GM18526 (cell line): Measurements from ENCODE around the gene MIGA1.
A peak's percentile ranks its signal among the peaks of the same experiment; 100 is the strongest.

ENCODE experiments used
- POLR2A ChIP-seq: IDR thresholded peaks from 3 replicates; pipeline ENCODE4 v1.6.1; 2011; ENCODE audit not compliant: insufficient read length; ENCODE audit errors: extremely low read depth

Gene MIGA1, protein sequence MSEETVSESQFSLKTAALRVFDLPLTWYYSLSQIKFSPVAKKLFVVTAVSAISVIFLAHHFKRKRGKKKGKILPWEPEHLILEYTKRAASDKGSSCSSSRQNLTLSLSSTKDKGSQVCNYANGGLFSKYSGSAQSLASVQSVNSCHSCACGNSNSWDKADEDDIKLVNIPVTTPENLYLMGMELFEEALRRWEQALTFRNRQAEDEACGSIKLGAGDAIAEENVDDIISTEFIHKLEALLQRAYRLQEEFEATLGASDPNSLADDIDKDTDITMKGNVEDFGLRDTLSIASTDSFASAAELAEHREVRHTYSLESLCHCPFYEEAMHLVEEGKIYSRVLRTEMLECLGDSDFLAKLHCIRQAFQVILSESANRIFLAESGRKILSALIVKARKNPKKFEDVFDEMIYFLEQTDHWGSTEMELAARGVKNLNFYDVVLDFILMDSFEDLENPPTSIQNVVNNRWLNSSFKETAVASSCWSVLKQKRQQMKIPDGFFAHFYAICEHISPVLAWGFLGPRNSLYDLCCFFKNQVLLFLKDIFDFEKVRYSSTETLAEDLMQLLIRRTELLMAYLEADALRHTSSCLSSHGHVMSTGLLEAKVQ

DNA sequence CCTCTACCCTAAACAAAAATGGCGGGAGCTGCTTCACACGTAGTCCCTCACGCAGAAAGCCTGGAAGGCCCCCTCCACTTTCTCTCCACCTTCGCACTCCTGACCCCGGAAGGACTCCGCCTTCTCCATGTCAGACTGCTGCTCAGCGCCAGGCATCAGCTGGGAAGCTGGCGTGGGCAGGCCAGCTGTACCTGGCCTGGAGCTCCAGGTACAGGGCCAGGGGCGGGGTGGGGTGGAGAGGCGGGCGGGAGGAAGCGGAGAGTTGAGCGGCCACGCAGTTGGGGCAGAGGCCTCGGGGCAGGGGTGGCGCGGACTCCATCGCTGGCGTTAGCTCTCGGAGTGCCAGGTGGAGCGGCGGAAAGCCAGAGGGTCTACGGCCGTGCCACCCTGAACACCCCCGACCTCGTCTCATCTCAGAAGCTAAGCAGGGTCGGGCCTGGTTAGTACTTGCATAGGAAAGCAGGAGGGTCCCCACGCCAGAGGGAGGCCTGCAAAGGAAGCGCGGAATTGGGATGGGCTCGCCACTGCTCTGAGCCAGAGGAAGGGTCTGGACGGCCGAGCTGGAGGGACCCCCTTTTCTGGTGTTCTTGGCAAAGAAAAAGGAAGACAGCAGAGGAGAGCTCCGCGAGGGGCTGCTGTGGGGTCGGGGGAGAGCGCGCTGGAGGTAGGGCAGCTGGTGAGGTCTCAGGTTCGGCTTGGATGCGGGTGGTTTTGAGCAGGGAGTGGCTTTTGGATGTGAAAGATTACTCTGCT, at the start of gene MIGA1:
TSS of gene MIGA1 (plus strand) at position 121 of the 753 bp plus-strand sequence. CDS start 3,604 bp downstream, outside the sequence.
- peak; percentile 59 for TF ChIP-seq POLR2A

DNA sequence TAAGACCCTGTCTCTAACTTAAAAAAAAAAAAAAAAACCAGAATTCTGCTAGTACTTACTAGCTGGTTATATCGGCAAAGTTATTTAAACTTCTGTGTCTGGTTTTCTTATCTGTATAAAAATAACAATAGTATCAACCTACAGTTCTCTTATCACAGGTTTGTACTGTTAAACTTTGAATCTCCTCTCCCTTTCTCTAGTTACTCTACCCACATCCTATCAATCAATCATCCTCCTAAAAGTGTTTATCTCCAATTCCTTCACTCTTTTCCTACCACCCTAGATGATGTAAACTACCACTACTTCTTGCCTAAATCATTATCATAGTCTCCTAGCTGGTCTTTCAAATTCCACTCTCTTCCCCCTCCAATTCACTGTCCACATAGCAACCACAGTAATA, 47.4 kb upstream of the MIGA1 start:
- TF ChIP-seq POLR2A = no peak

DNA sequence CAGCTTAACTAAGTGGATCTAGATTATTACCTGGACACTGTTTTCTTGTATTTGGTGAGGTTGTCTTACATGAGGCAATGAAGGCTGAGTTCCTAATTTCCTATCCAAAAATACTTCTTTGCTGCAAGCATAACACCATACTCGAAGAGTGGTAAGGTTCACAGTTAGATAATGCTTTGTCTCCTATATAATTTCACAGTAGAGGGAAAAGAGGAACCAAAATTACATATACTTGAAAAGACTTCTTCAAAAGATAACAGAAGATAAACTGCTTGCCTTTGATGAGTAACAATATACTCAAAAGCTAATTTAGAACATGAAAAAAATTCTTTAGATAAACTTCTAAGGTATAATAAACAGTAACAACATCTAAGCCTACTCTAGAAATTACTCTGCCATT, 40.2 kb upstream of the MIGA1 start:
- TF ChIP-seq POLR2A = no peak

DNA sequence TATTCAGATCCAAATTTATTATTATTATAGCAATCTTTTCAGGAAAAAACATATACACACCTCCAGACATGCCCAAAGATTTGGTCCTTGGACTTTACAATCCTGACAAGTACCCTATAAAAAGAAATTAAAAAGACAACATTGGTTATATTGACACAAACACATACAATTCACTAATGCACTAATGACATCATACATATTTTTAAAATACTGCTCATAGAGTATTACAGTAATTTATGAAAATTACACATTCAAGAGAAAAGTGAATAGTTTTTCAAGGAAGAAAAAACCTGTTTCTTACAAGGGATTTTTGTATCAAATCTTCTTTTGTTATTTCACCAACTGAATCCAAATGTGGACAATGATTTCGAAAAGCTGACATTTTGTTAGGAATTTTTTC, 38.1 kb upstream of the MIGA1 start:
- TF ChIP-seq POLR2A = no peak

DNA sequence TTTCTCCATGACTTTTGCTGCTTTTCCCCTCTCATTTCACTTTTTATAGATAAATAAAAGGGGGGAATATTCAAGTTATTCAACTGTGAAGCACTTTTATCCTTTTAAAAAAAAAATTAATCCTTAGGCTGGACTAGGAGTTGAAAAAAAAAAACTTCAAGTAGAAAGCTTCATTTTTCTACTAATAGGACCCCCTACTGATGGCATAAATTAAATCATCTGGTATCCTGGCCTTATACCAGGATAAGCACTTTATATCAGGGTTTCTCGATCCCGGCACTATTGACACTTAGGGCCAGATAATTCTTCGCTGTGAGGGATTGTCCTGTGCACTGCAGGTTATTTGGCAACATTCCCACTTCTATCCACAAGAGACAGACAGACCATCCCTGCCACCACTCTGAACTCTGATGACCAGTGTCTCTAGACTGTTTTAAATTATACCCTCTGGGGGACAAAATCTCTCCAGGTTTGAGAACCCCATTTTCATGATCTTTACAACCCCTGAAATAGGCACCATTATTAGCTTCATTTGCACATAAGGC, 37.4 kb upstream of the MIGA1 start:
- TF ChIP-seq POLR2A = no peak

DNA sequence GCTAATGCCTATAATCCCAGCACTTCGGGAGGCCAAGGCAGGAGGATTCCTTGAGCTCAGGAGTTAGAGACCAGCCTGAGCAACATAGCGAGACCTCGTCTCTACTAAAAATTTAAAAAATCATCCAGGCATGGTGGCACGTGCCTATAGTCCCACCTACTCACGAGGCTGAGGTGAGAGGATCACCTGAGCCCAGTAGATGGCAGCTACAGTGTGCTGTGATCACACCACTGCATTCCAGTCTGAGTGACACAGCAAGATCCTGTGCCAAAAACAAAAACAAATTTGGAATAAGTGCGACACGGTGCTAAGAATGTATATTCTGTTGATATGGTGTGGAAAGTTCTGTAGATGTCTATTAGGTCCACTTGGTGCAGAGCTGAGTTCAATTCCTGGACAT, 34.9 kb upstream of the MIGA1 start:
- no peak for TF ChIP-seq POLR2A

DNA sequence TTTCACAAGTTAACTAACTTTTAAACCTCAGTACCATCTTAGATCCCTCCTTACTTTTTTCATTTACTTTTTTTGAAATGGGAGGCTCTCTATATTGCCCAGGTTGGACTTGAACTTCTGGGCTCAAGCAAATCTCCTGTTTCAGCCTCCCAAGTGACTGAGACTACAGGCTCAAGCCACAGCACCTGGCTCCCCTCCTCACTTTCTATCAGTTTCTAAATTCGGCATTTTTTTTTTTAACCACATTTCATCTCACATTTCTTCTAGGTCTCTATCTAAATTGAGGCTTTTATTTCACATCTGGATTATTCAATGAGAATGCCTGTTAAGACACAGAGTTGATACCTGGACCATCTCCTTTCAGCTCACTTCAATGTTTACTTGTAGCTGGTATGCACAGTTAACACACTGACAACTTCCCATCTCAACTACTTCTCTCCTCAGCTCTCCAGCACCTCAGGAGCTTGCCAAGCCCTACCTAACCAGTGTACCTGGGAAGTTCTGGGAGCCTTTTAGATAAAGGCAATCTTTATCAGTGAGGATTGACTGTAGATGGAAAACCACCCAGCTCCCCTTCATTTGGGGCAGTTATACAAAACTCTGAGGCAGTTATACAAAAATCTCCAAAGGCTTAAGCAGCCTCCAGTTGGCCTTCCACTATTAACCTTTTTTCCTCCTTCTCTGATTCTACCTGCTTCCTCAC, 23.2 kb upstream of the MIGA1 start:
- no peak for TF ChIP-seq POLR2A

DNA sequence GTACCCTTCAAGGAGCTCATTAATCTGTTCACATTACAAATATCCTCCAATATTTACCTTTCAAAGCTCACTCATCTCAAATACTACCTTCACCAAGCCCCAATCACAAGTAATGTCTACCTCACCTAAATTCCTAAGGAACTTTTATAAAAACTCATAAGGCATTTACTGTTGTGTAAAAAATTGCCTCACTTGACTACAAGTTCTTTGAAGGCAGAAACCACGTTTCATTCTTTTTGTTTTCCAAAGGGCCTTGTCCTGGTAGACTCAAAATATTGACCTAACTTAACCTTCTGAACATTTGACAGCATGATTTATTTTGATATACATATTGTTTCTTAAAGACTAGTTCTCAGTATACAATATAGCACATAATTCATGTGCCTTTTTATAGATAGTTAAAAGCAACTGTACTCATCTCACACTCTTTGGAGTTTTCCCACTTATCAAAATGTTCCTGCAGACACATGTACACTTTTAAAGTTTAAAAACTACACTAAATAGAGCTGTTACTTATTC, 22.3 kb upstream of the MIGA1 start:
- TF ChIP-seq POLR2A = no peak

DNA sequence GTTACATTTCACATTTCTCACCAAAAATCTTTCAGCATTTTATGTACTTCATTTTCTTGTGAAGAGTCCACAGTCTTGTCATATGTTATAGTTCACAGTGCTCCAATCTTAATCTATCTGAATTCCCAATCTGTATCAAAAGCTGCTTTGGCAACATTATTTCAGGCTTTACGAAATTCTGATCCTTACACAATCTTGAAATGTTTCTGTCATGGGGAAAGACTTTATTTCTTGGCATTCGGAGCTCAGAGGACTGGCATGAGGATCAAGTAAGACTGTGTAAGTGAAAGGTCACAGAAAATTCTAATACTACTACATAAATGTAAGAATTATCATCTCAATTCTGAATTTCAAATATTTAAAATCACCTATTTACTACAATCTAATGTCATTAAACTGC, 21.8 kb upstream of the MIGA1 start:
- no peak for TF ChIP-seq POLR2A

DNA sequence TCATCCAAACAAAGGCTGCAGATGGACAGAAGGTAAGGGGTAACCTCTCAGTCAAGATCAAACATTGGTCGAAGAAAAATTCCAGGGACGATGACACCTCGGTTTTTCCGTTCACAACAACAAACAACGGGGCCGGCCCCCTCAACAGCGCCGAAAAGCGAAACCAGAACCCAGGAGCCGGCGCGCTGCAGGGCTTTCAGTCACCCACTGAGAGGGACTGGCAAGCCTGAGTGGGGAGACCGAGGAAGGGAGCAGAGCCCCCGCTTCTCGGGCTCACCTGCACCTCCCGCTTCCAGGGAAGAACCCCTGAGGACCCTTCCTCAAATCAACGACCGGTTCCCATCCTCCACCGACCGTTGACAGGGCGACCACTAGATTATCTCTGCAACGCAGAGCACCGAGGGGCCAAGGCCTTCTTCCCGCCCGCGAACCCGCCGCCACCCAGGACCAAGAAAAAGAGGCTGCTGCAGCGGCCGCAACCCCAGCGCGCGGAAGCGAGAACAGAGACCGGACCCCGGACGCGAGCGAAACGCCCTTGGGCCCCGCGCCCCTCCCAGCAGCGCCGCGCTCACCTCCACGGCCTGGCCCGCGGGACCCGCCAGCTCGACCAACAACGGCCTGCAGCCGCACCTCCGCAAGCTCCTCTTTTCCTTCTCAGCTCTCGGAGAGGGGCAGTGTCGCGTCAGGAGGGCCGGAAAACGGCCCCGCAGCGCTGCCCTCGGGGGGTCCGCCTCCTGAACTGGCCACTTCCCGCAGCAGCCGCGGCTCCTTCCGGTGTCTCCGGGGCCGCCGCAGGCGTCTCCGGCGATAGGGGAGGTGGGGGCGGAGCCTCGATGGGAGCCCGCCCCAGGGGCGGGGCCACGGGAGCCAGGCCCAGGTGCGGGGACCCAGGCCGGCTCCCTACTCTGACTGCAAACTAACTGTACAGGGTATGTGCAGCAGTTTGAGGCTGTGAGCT, 20.1 kb upstream of the MIGA1 start, which contains the start of gene USP33:
TSS of gene USP33 (minus strand) at position 782 of the 958 bp plus-strand sequence. CDS start 18,155 bp downstream, outside the sequence.
- peak; percentile 68 for TF ChIP-seq POLR2A

DNA sequence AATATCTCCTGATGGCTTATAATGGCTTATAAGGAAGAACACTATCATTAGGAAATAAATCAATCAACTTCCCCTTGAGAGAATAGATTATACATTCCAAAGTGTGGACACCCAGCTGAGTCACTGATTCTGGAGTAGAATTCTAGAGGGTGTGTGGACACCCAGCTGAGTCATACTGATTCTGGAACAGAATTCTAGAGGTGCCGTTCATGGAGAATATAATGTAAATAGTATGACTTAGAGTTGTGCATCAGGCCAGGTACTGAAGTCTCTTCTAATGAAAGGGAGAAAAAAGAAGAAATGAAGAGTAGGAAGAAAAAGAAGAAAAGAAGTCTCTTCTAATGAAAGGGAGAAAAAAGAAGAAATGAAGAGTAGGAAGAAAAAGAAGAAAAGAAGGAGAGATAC, 17.4 kb upstream of the MIGA1 start:
- TF ChIP-seq POLR2A = no peak

DNA sequence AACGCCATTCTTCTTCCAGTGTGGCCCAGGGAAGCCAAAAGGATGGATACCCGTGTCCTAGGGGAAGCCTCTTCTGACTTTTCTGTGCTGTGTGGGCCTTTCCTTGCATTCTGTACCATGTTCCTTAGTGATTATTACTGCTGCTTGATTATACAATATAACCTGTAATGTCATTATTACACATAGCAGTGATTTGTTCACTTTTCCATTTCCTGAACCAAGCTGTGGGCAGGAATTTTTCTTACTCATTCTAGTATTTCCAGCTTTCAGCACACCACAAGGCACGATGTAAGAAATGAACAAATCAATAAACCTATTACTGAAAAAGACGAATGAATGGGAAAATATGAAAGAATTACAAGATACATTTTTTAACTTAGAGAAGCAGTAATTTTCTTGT, 11.4 kb upstream of the MIGA1 start:
- no peak for TF ChIP-seq POLR2A

DNA sequence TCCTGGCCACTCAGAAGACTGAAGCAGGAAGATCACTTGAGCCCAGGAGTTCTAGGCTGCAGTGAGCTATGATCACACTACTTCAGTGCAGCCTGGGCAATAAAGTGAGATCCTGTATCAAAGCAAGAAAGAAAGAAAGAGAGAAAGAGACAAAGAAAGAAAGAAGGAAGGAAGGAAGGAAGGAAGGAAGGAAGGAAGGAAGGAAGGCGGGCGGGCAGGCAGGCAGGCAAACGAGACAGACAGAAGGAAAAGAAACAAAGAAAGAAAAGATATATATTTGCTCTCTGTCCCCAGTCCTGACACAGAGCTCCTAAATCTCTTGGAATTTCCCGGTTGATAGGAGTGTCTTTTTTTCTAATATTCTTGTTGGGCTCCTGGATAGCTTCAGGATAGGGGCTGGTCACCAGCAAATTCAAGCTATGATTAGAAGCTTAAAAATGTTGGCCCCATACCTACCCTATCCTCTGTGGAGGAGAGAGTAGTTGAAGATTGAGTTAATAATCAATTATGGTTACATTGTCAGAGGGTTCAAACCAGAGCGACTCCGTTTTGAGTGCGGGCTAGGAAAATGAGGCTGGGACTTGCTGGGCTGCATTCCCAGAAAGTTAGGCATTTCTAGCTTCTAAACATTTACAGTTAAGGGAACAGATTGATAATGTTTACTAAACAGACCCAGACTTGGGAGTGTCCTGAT, 3.3 kb upstream of the MIGA1 start:
- no peak for TF ChIP-seq POLR2A

DNA sequence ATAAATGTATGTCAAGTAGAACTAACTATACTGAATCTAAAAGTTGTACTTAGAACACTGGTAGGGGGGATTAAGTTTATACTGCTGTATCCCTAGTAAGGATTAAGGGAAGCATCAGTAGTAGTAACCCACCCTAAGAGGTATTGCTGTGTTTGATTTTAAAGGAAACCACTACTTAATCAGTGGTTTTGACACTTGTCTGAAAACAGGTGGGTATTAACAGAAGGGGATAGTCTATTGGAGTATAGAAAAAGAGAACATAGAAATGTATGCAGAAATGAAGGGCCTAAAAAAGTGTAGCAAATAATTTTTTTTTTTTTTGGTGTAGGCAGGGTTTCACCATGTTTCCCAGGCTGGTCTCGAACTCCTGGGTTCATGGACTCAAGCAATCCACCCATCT, 2.2 kb downstream of the MIGA1 start:
- TF ChIP-seq POLR2A = no peak

DNA sequence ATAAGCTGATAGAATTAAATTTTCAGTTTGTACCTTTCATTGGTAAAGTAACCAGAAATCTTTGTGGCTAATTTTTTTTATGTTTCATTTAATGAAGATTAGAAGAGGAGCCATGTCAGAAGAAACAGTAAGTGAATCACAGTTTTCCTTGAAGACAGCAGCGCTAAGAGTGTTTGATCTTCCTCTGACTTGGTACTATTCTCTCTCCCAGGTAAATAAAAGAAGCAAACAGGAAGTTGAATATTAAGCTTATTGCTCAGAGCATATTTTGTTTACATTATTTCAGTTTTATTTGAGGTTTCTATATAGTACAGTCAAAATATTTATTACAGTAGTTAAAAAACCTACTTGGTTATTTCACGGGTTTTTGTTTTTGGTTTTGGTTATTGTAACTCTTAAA, 3.7 kb downstream of the MIGA1 start:
- no peak for TF ChIP-seq POLR2A
